ENCODE data around the gene NAV2. TPM values are rescaled to one million over a fixed set of nuclear protein-coding genes. Genes with fewer than 3 reads are reported as not detected.

Gene NAV2
- total and polyA plus RNA-seq, 10 donors, result 0.46 to 11.6 (median 4.1) TPM

GRCh38 chr11:20120134-20120925 lies 407.7 kb downstream of the NAV2 start:
- no peak for DNase-seq
- intact Hi-C loops (cut with DNase I; ENCODE audit: low total_unique reads), result no loop called here
- Histone ChIP-seq H3K4me1 (no peaks in the 10 kb centered on the region), H3K4me3 (no peak overlapping the region), H3K36me3 (peaks cover 0 to 35% (median 0%) of the 10 kb centered on the region in 6 donors), H3K27ac (no peak overlapping the region), H3K27me3 (replicated peaks in 1 of 7) (no peaks in the 10 kb centered on the region), H3K9me3 (no peaks in the 10 kb centered on the region)
- TF ChIP-seq, protein P1, sequence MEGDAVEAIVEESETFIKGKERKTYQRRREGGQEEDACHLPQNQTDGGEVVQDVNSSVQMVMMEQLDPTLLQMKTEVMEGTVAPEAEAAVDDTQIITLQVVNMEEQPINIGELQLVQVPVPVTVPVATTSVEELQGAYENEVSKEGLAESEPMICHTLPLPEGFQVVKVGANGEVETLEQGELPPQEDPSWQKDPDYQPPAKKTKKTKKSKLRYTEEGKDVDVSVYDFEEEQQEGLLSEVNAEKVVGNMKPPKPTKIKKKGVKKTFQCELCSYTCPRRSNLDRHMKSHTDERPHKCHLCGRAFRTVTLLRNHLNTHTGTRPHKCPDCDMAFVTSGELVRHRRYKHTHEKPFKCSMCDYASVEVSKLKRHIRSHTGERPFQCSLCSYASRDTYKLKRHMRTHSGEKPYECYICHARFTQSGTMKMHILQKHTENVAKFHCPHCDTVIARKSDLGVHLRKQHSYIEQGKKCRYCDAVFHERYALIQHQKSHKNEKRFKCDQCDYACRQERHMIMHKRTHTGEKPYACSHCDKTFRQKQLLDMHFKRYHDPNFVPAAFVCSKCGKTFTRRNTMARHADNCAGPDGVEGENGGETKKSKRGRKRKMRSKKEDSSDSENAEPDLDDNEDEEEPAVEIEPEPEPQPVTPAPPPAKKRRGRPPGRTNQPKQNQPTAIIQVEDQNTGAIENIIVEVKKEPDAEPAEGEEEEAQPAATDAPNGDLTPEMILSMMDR (IDR thresholded peaks at IDR 0.05 in 8 of 11, conservative IDR thresholded peaks at IDR 0.05 in 3 of 11), result no peak
- TF ChIP-seq POLR2A (IDR thresholded peaks at IDR 0.05) (no peak), POLR2AphosphoS5 (IDR thresholded peaks at IDR 0.05) (no peak)
- 85 to 93% (median 89%) methylated on average over 7 of the region's 7 CpGs for WGBS, 5 donors

DNA sequence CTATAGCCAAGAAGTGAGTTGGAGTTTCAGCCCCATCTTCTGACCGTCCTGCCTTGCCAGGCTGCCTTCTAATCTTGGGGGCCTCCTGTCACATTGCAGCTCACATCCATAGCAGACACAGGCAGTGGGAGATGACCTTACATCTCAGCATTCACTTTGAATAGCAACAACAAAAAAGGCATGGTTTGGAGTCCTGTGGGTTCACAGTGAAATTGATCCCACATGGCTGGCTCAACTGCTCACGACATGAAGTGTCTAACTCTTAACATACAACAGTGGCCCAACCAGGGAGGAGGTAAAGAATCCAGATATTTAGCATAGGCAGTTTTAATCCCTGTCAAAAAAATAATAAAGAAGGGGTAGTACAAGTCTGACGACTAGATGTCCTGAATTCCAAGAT lies 409.5 kb downstream of the NAV2 start:
- WGBS, 5 donors, result 72 to 89% (median 83%) methylated on average over 3 of the region's 3 CpGs
- peaks cover 0 to 29% (median 0%) of the 10 kb centered on the region in 6 donors for H3K36me3 ChIP-seq
- intact Hi-C loops (cut with DNase I; ENCODE audit: low total_unique reads), result no loop called here
- DNase-seq, result no peak
- no peaks in the 10 kb centered on the region for H3K9me3 ChIP-seq
- no peaks in the 10 kb centered on the region for H3K4me1 ChIP-seq
- no peaks in the 10 kb centered on the region for H3K27me3 ChIP-seq (replicated peaks in 1 of 7)
- H3K4me3 ChIP-seq, result no peak overlapping the region
- H3K27ac ChIP-seq, result no peak overlapping the region
- TF ChIP-seq POLR2AphosphoS5 (IDR thresholded peaks at IDR 0.05) (no peak), POLR2A (IDR thresholded peaks at IDR 0.05) (no peak)
- TF ChIP-seq, protein P1 (IDR thresholded peaks at IDR 0.05 in 8 of 11, conservative IDR thresholded peaks at IDR 0.05 in 3 of 11), result no peak

- 80 to 91% (median 85%) methylated on average over 6 of the region's 6 CpGs for WGBS, 5 donors
- Histone ChIP-seq H3K36me3 (no peaks in the 10 kb centered on the region), H3K4me3 (no peak overlapping the region), H3K4me1 (no peaks in the 10 kb centered on the region), H3K9me3 (no peaks in the 10 kb centered on the region), H3K27ac (no peak overlapping the region), H3K27me3 (replicated peaks in 1 of 7) (peaks cover 0 to 8% (median 0%) of the 10 kb centered on the region in 7 donors)
- no peak for TF ChIP-seq POLR2AphosphoS5 (IDR thresholded peaks at IDR 0.05)
- TF ChIP-seq, protein P1 (IDR thresholded peaks at IDR 0.05 in 8 of 11, conservative IDR thresholded peaks at IDR 0.05 in 3 of 11), result no peak
- no peak for TF ChIP-seq POLR2A (IDR thresholded peaks at IDR 0.05)
- DNase-seq, result no peak
- intact Hi-C loops (cut with DNase I; ENCODE audit: low total_unique reads), result loop anchor here (5.0 kb wide), 1 partner anchor 231 kb away; no protein-coding TSS in a partner anchor
Observed at GRCh38 chr11:20125927-20126326, 413.3 kb downstream of the NAV2 start.

DNA sequence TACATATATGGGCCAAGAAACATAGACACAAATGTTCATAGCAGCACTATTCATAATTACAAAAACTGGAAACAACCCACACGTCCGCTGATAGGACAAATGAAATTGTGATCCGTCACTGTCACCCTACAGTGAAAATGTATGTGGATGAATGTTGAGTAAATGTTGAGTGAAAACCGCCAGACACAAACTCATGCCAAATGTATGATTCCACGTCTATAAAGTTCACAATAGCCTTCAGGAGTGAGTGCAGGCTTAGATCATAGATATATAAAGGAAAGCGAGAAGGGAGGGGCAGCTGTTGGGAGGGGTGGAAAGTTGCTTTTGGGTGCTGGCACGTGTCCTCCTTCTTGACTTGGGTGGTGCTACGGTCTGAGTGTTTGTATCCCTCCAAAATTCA lies 414.1 kb downstream of the NAV2 start:
- no peak for DNase-seq
- no peaks in the 10 kb centered on the region for H3K36me3 ChIP-seq
- no peak overlapping the region for H3K27ac ChIP-seq
- no peak for TF ChIP-seq POLR2AphosphoS5 (IDR thresholded peaks at IDR 0.05)
- no peak for TF ChIP-seq POLR2A (IDR thresholded peaks at IDR 0.05)
- TF ChIP-seq, protein P1 (IDR thresholded peaks at IDR 0.05 in 8 of 11, conservative IDR thresholded peaks at IDR 0.05 in 3 of 11), result no peak
- H3K4me1 ChIP-seq, result peaks cover 0 to 2% (median under 1%) of the 10 kb centered on the region in 6 donors
- H3K27me3 ChIP-seq (replicated peaks in 1 of 7), result peaks cover 0 to 16% (median 2%) of the 10 kb centered on the region in 7 donors
- intact Hi-C loops (cut with DNase I; ENCODE audit: low total_unique reads), result loop anchor here (5.0 kb wide), 1 partner anchor 231 kb away; no protein-coding TSS in a partner anchor
- no peaks in the 10 kb centered on the region for H3K9me3 ChIP-seq
- H3K4me3 ChIP-seq, result no peak overlapping the region
- WGBS, 5 donors, result 76 to 89% (median 81%) methylated on average over 8 of the region's 8 CpGs
